GM12865 (cell line): ENCODE results near the gene IL1RN.
A peak's percentile ranks its signal among the peaks of the same experiment; 100 is the strongest.

Source experiments
- DNase-seq: peaks from one replicate; pipeline ENCODE4 v3.0.0; 2010; ENCODE audit warnings: low read depth
- H3K4me3 ChIP-seq: 2 replicates; pipeline ENCODE4 v1.5.1; 2011; ENCODE audit warnings: mild to moderate bottlenecking, low read depth, low read length, control low read depth
- TF ChIP-seq, protein P1 (sequence below): IDR thresholded peaks from 2 replicates; pipeline ENCODE4 v1.5.1; 2011; ENCODE audit warnings: low read length, control low read depth, low read depth, inconsistent platforms; ENCODE audit not compliant: insufficient read depth; ENCODE audit errors: missing control alignments

Gene IL1RN

DNA sequence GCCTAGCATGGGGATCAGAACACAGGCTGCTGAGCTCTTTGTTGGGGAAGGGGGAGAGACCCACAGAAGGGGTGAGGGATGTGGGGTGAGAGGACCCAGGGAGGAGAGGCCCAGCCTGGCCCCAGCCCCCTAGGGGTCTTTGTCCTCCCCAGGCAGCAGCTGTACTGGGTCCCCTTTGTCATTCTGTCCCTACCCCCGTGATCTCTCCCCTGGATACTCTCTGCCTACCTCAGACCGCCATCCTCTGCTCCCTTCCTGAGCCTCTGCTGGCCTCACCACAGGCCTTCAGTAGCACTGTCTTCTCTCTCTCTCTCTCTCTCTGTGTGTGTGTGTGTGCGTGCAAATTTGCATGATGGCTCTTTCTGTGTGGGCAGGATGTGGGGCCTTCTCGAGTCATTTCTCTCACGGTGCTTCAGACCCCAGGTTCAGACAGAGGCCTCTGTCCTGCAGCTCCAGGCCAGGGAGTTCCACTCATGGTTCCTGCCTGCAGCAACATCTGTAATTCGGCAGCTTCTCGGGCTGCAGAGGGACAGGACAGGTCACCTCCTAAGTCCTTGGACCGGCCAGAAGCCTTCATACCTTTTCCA is 47.7 kb downstream of the IL1RN start:
- DNase-seq: peak; percentile 96
- H3K4me3 ChIP-seq: peak overlapping the region; percentile 82
- TF ChIP-seq, protein P1, sequence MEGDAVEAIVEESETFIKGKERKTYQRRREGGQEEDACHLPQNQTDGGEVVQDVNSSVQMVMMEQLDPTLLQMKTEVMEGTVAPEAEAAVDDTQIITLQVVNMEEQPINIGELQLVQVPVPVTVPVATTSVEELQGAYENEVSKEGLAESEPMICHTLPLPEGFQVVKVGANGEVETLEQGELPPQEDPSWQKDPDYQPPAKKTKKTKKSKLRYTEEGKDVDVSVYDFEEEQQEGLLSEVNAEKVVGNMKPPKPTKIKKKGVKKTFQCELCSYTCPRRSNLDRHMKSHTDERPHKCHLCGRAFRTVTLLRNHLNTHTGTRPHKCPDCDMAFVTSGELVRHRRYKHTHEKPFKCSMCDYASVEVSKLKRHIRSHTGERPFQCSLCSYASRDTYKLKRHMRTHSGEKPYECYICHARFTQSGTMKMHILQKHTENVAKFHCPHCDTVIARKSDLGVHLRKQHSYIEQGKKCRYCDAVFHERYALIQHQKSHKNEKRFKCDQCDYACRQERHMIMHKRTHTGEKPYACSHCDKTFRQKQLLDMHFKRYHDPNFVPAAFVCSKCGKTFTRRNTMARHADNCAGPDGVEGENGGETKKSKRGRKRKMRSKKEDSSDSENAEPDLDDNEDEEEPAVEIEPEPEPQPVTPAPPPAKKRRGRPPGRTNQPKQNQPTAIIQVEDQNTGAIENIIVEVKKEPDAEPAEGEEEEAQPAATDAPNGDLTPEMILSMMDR: no peak

DNA sequence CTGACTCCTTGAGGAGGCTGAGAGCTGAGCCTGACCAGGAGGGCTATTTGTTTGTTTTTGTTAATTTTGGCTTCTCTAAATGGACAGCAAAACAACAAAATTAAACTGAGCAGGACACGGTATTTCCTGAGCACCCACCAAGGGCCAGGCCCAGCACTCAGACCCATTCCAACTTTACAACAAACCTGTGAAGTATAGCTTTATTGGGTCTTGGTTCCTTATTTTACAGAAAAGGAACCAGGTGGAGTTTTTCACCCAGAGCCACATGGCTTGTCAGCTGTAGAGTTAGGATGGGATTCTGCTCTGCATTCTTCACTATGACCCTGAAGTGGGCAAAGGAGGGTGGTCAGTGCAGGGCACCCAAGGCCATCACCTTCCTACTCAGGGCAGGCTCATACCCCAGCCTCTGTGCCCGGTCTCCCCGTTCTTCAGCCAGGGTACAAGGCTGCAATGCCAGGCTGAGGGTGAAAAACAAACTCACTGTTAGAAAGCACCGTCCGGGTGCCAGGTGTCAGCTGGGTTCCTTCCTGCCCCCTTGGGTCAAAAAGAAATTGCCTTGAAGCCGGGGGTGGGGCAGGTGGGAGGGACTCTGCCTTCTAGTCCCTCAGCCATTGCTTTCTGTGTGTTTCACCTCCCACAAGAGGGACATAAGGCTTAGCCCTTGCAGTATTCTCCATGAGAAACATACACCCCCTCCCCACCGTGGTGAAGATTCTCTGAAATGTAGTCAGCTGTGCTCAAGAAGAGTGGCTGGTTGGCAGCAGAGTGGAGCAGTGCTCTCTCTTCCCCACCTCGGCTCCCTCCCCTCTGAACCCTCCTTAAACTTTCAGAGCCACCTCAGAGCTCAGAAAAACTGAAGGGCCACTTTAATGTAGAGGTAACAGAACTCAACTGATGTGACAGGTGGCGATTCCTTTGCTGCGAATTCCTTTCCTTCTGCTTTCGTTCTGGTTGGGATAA is 48.6 kb downstream of the IL1RN start:
- H3K4me3 ChIP-seq: peak overlapping the region; percentile 82
- DNase-seq: peak; percentile 56
- TF ChIP-seq, protein P1: no peak

GRCh38 chr2:113176696-113177355 is 49.4 kb downstream of the IL1RN start:
- H3K4me3 ChIP-seq: peak overlapping the region; percentile 82
- no peak for DNase-seq

DNA sequence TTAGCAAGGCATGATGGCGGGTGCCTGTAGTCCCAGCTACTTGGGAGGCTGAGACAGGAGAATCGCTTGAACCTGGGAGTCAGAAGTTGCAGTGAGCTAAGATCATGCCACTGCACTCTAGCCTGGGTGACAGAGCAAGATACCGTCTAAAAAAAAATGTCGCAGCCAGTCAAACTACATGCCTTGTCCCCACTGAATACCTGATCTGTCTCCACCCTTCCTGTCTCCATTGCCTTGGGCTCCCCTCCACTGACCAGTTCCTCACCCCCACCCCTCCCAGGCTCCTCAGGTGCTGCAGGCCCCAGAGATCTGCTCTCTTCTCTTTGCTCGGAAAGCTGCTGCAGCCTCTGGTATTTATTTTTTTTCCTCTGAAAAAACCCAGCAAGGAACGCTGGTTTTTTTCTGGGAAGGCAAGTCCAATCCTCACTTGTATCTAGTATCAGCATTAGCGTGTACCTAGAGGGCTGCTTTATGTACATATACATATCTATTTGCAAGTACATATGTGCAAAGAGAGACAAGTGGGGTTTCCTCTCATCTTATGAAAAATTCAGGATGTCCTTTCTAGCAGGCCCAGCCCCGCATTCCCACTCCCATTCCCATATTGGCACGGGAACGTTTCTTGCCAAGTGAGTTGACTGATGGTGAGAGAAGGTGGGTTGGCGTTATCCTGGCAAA is 50.8 kb downstream of the IL1RN start:
- TF ChIP-seq, protein P1: no peak
- no peak for DNase-seq
- no peak overlapping the region for H3K4me3 ChIP-seq

More at GRCh38 chr2:113176696-113177355, 49.4 kb downstream of the IL1RN start:
- TF ChIP-seq, protein P1: no peak

- DNase-seq: no peak
- TF ChIP-seq, protein P1: no peak
- no peak overlapping the region for H3K4me3 ChIP-seq
Observed at GRCh38 chr2:113178891-113179290, 51.5 kb downstream of the IL1RN start.

- TF ChIP-seq, protein P1: no peak
- no peak for DNase-seq
- H3K4me3 ChIP-seq: no peak overlapping the region
Observed at GRCh38 chr2:113179446-113180045, 52.1 kb downstream of the IL1RN start.
